Cardiac fibroblast (primary cell): ENCODE measurements around the gene NFKBIL1.
A peak's percentile ranks its signal among the peaks of the same experiment; 100 is the strongest.
"Not testable (repeated sequence)": the region's sequence is repeated elsewhere in the genome, so short reads cannot be mapped to it uniquely, and the experiment has no call there.

Experiments used
- DNase-seq, 2 donors: peaks; one replicate each; pipeline versions ENCODE4 v3.0.0 to v3.0.0-alpha.2; 2010; ENCODE audit warnings: low read depth in 2 of 2
- H3K4me3 ChIP-seq, 2 donors: replicated peaks in 1 of 2; 1 replicate in 1 of 2; 2 replicates in 1 of 2; pipeline ENCODE4 v1.5.1; 2011; ENCODE audit warnings: low read depth in 2 of 2, low read length in 2 of 2, mild to moderate bottlenecking in 2 of 2, moderate library complexity in 1 of 2
- CTCF ChIP-seq: IDR thresholded peaks from one replicate; pipeline ENCODE4 v1.5.1; 2011; ENCODE audit warnings: low read depth, mild to moderate bottlenecking, low read length, inconsistent platforms

NFKBIL1 gene

GRCh38 chr6:31582230-31582643, 34.8 kb downstream of the NFKBIL1 start, which contains the start of gene LTB:
Gene LTB (minus strand): TSS chr6:31582424. CDS start chr6:31582417, 7 bp downstream.
- no peak for DNase-seq
- peak within 1 kb of the TSS; percentile 84 to 90 for H3K4me3 ChIP-seq

GRCh38 chr6:31585491-31585890, 38.1 kb downstream of the NFKBIL1 start:
- peak; percentile 43 for TF ChIP-seq CTCF
- no peak overlapping the region for H3K4me3 ChIP-seq
- no peak for DNase-seq

More at GRCh38 chr6:31582230-31582643, 34.8 kb downstream of the NFKBIL1 start, which contains the start of gene LTB:
- no peak for TF ChIP-seq CTCF

GRCh38 chr6:31586008-31586407, 38.6 kb downstream of the NFKBIL1 start, which contains the start of gene LST1:
Gene LST1 (plus strand): TSS chr6:31586277. CDS start chr6:31587300, 1,023 bp downstream.
- no peak for TF ChIP-seq CTCF
- peak in 1 of 2 donors; percentile 42 for DNase-seq
- no peak within 1 kb of the TSS for H3K4me3 ChIP-seq

- H3K4me3 ChIP-seq: no peak overlapping the region
- DNase-seq: no peak
- no peak for TF ChIP-seq CTCF
Observed at GRCh38 chr6:31586599-31587281, 39.3 kb downstream of the NFKBIL1 start.

- no peak for TF ChIP-seq CTCF
- DNase-seq: no peak
- no peak overlapping the region for H3K4me3 ChIP-seq
Observed at GRCh38 chr6:31587791-31588777, 40.7 kb downstream of the NFKBIL1 start.

- no peak for DNase-seq
- no peak for TF ChIP-seq CTCF
- H3K4me3 ChIP-seq: no peak overlapping the region
Observed at GRCh38 chr6:31588871-31589650, 41.7 kb downstream of the NFKBIL1 start.

GRCh38 chr6:31590691-31591090, 43.3 kb downstream of the NFKBIL1 start:
- H3K4me3 ChIP-seq, DNase-seq: not testable (repeated sequence)
